ENCODE results near the gene KRT14.

- TF ChIP-seq CTCF (IDR thresholded peaks at IDR 0.05) (no peak), EZH2phosphoT487 (IDR thresholded peaks at IDR 0.05) (no peak), EZH2 (IDR thresholded peaks at IDR 0.05) (no peak)
Measured at GRCh38 chr17:41614098-41614497, 27.4 kb upstream of the KRT14 start.

Measured in neural progenitor cell (in vitro differentiated cells).